HL-60 (cell line): Measurements from ENCODE around the gene ZFP30.

Experiments used
- DNase-seq, 2 experiments: peaks; one replicate each; pipeline ENCODE4 v3.0.0-alpha.2; 2010 to 2020; ENCODE audit warnings: low read depth in 1 of 2, low spot score in 1 of 2
- H3K27ac ChIP-seq: fragments of 250-450 bp; sonication (Bioruptor Pico); replicated peaks from 2 replicates; pipeline ENCODE4 v1.5.1; 2020; ENCODE audit warnings: mild to moderate bottlenecking, moderate library complexity
- H3K27me3 ChIP-seq: fragments of 250-450 bp; sonication (Bioruptor Pico); 2 replicates; pipeline ENCODE4 v1.5.1; 2021; ENCODE audit warnings: mild to moderate bottlenecking, moderate library complexity; ENCODE audit not compliant: insufficient read depth, poor library complexity, severe bottlenecking
- H3K4me3 ChIP-seq: replicated peaks from 2 replicates; pipeline ENCODE4 v1.5.1; 2011; ENCODE audit warnings: mild to moderate bottlenecking, control low read depth, low read length; ENCODE audit not compliant: insufficient read depth
- GABPA ChIP-seq: IDR thresholded peaks from 2 replicates; pipeline ENCODE4 v1.6.1; 2012; ENCODE audit warnings: low read depth
- POLR2AphosphoS5 ChIP-seq: IDR thresholded peaks from 2 replicates; pipeline ENCODE4 v1.6.1; 2012; ENCODE audit warnings: low read depth
- SPI1 ChIP-seq: IDR thresholded peaks from 2 replicates; pipeline ENCODE4 v1.6.1; 2012; ENCODE audit warnings: low read depth, mild to moderate bottlenecking, borderline replicate concordance
- TF ChIP-seq, protein P1 (sequence below): IDR thresholded peaks from one replicate; pipeline ENCODE4 v1.5.1; 2011; ENCODE audit warnings: low read length, control low read depth, inconsistent platforms; ENCODE audit not compliant: insufficient read depth
- TF ChIP-seq, protein P2 (sequence below): IDR thresholded peaks from 2 replicates; pipeline ENCODE4 v1.6.1; 2012; ENCODE audit warnings: low read depth; ENCODE audit not compliant: insufficient replicate concordance

ZFP30 gene

DNA sequence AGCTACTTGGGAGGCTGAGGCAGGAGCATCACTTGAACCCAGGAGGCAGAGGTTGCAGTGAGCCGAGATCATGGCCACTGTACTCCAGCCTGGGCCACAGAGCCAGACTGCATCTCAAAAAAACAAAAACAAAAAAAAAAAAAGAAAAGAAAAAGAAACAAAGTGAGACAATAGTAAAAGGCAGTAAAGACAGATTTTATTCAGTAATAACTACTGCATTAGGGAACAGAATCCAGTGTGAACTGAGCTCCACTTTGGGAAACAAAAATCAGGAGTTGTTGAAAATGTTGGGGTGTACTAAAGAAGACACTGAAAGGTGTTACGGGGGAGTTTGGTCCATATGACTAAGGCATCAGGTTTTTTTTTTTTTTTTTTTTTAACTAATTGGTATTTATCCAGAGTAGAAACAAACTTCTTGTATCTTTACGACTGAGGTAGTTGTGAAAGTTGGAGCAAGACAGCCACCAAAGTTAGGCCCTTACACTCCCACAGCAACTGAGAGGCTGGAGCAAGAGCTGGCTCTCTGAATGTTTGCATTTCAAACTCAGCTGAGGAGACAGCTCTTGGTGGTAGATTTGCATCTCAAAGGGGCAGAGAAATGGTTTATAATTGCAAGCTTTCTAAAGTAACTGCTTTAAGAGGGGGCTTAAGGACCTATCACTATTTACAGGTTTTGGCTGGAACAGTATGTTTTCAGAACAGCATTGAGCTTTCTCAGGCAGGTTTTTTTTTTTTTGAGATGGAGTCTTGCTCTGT is 40.1 kb upstream of the ZFP30 start:
- Histone ChIP-seq H3K27me3 (no peaks in the 10 kb centered on the region), H3K27ac (no peak overlapping the region), H3K4me3 (no peak overlapping the region)
- TF ChIP-seq POLR2AphosphoS5 (no peak), SPI1 (no peak), GABPA (no peak)
- TF ChIP-seq, protein P1, sequence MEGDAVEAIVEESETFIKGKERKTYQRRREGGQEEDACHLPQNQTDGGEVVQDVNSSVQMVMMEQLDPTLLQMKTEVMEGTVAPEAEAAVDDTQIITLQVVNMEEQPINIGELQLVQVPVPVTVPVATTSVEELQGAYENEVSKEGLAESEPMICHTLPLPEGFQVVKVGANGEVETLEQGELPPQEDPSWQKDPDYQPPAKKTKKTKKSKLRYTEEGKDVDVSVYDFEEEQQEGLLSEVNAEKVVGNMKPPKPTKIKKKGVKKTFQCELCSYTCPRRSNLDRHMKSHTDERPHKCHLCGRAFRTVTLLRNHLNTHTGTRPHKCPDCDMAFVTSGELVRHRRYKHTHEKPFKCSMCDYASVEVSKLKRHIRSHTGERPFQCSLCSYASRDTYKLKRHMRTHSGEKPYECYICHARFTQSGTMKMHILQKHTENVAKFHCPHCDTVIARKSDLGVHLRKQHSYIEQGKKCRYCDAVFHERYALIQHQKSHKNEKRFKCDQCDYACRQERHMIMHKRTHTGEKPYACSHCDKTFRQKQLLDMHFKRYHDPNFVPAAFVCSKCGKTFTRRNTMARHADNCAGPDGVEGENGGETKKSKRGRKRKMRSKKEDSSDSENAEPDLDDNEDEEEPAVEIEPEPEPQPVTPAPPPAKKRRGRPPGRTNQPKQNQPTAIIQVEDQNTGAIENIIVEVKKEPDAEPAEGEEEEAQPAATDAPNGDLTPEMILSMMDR = no peak
- TF ChIP-seq, protein P2, sequence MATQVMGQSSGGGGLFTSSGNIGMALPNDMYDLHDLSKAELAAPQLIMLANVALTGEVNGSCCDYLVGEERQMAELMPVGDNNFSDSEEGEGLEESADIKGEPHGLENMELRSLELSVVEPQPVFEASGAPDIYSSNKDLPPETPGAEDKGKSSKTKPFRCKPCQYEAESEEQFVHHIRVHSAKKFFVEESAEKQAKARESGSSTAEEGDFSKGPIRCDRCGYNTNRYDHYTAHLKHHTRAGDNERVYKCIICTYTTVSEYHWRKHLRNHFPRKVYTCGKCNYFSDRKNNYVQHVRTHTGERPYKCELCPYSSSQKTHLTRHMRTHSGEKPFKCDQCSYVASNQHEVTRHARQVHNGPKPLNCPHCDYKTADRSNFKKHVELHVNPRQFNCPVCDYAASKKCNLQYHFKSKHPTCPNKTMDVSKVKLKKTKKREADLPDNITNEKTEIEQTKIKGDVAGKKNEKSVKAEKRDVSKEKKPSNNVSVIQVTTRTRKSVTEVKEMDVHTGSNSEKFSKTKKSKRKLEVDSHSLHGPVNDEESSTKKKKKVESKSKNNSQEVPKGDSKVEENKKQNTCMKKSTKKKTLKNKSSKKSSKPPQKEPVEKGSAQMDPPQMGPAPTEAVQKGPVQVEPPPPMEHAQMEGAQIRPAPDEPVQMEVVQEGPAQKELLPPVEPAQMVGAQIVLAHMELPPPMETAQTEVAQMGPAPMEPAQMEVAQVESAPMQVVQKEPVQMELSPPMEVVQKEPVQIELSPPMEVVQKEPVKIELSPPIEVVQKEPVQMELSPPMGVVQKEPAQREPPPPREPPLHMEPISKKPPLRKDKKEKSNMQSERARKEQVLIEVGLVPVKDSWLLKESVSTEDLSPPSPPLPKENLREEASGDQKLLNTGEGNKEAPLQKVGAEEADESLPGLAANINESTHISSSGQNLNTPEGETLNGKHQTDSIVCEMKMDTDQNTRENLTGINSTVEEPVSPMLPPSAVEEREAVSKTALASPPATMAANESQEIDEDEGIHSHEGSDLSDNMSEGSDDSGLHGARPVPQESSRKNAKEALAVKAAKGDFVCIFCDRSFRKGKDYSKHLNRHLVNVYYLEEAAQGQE = no peak
- no peak for DNase-seq

DNA sequence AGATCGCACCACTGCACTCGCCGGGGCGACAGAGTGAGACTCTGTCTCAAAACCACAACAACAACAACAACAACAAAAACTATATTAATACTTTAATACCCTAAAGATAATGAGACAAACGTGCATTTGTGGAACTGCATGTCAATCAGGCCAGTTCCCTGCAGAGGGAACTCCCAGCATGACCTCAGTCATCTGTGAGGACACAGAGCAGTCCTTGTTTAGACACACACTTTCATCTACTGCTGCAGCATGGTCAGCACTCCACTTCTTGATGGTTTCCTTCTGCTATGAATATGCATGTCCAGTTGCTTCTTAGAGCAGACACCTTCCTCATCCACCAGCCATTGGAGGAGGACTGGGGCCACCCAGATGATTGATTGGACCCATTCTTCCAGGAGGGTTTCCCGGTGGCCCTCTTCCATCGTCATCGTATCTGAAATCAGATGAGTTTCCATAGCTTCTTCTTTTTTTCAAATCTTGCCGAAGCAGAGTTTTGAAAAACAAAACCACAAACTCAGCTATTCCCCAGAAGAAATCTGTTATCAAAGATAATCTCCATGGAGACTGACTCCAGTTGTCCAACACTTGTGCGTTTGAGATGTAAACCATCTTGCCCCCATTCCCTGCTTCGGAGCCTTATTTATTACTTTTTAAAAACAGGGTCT is 37.8 kb upstream of the ZFP30 start:
- TF ChIP-seq POLR2AphosphoS5 (no peak), GABPA (no peak)
- TF ChIP-seq, protein P1 = no peak
- TF ChIP-seq, protein P2 = no peak
- DNase-seq = no peak
- Histone ChIP-seq H3K27me3 (no peaks in the 10 kb centered on the region), H3K27ac (no peak overlapping the region), H3K4me3 (no peak overlapping the region)

DNA sequence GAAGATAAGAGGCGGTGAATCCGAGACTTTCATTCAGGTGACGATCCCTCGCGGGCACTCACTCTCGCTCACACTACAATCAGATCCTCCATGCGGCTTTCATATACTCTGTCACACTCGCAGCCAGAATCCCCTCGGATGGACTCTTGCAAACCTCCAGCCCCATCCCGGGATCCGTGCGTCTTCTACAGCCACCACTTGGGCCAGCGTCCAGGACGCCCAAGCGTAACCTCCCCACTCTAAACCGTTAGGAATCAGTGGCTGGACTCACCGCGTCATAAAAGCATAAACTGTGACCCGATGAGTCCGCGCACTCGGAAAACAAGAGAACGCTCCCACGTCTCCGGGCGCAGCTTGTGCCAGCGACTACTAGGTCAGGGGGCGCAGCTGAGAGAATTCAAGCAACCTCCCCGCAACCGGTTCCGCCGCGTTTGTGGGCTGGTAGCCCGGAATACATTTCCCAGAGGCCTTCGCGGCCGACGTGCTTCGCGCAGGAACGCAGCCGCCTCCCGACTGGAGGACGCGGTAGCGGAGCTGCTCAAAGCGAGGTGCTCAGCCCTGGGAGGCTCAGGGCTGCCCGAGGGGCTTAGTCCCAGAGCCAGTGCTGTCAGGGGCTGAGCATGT is 36.7 kb upstream of the ZFP30 start:
- TF ChIP-seq POLR2AphosphoS5 (no peak), SPI1 (no peak), GABPA (no peak)
- TF ChIP-seq, protein P1 = no peak
- TF ChIP-seq, protein P2 = no peak
- peak in 1 of 2 experiments; percentile 70 for DNase-seq
- Histone ChIP-seq H3K4me3 (no peak overlapping the region), H3K27ac (0 out of 2 replicates have a peak overlapping the region, but pooled peaks have one; percentile 30), H3K27me3 (no peaks in the 10 kb centered on the region)
